22Rv1 (cell line): Measurements from ENCODE around the gene BOK.

Source experiments
- CTCF ChIP-seq: fragments of 450-650 bp; IDR thresholded peaks from 2 replicates; pipeline ENCODE4 v1.5.1; 2017; ENCODE audit warnings: mild to moderate bottlenecking
- ZFX ChIP-seq: fragments of 450-650 bp; IDR thresholded peaks from 2 replicates; pipeline ENCODE4 v1.6.1; 2017; ENCODE audit warnings: antibody characterized with exemption, borderline replicate concordance

- TF ChIP-seq CTCF (no peak), ZFX (no peak)
These were observed 7.9 kb downstream of the BOK start for GRCh38 chr2:241566468-241566867.
